GM06990 (cell line): ENCODE measurements around the gene ABR.

Source experiments
- DNase-seq: peaks from one replicate; pipeline ENCODE4 v3.0.0-alpha.2; 2011; ENCODE audit not compliant: insufficient read length; ENCODE audit errors: extremely low read depth
- H3K27me3 ChIP-seq: replicated peaks from 2 replicates; pipeline ENCODE4 v1.6.0; 2011; ENCODE audit warnings: low read length; ENCODE audit not compliant: control insufficient read depth, insufficient read depth
- H3K36me3 ChIP-seq: 2 replicates; pipeline ENCODE4 v1.5.1; 2011; ENCODE audit warnings: low read length; ENCODE audit not compliant: control insufficient read depth, insufficient read depth
- H3K4me3 ChIP-seq: replicated peaks from 2 replicates; pipeline ENCODE4 v1.5.1; 2011; ENCODE audit warnings: low read depth, mild to moderate bottlenecking, control low read depth, low read length
- TF ChIP-seq, protein P1 (sequence below): IDR thresholded peaks from 2 replicates; pipeline ENCODE4 v1.5.1; 2011; ENCODE audit warnings: low read length, control low read depth, mild to moderate bottlenecking, inconsistent platforms; ENCODE audit not compliant: insufficient read depth, poor library complexity, severe bottlenecking

ABR gene

GRCh38 chr17:1145311-1145986 lies 34.3 kb downstream of the ABR start:
- Histone ChIP-seq H3K27me3 (no peaks in the 10 kb centered on the region), H3K4me3 (no peak overlapping the region), H3K36me3 (no peaks in the 10 kb centered on the region; the same call in 1 of the 2 replicates)
- TF ChIP-seq, protein P1, sequence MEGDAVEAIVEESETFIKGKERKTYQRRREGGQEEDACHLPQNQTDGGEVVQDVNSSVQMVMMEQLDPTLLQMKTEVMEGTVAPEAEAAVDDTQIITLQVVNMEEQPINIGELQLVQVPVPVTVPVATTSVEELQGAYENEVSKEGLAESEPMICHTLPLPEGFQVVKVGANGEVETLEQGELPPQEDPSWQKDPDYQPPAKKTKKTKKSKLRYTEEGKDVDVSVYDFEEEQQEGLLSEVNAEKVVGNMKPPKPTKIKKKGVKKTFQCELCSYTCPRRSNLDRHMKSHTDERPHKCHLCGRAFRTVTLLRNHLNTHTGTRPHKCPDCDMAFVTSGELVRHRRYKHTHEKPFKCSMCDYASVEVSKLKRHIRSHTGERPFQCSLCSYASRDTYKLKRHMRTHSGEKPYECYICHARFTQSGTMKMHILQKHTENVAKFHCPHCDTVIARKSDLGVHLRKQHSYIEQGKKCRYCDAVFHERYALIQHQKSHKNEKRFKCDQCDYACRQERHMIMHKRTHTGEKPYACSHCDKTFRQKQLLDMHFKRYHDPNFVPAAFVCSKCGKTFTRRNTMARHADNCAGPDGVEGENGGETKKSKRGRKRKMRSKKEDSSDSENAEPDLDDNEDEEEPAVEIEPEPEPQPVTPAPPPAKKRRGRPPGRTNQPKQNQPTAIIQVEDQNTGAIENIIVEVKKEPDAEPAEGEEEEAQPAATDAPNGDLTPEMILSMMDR, result no peak
- DNase-seq, result no peak

DNA sequence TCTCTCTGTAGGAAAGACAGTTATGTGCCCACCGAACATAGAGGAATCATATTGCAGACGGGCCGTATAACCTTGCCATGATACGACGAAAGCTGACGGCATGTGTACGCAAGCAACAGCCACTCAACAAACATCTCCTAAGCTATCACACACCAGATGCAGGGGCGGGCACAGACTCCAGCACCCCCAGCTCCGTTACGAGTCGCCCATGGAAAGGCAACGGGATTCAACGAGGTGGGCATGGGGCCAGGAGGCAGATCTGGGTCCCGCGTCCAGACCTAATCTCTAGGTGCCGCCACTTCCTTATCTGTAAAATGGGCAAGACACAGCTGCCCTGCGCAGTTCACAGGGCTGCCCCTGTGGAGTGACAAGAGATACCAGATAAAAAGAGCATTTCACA lies 35.6 kb downstream of the ABR start:
- TF ChIP-seq, protein P1, result no peak
- no peaks in the 10 kb centered on the region for H3K27me3 ChIP-seq
- no peaks in the 10 kb centered on the region; the same call in none of the 2 replicates for H3K36me3 ChIP-seq
- no peak for DNase-seq
- H3K4me3 ChIP-seq, result no peak overlapping the region

GRCh38 chr17:1143573-1143972 lies 36.2 kb downstream of the ABR start:
- no peaks in the 10 kb centered on the region; the same call in none of the 2 replicates for H3K36me3 ChIP-seq

GRCh38 chr17:1142561-1142971 lies 37.2 kb downstream of the ABR start:
- Histone ChIP-seq H3K36me3 (no peaks in the 10 kb centered on the region; the same call in 1 of the 2 replicates), H3K27me3 (no peaks in the 10 kb centered on the region), H3K4me3 (no peak overlapping the region)
- no peak for DNase-seq
- TF ChIP-seq, protein P1, result no peak

More at GRCh38 chr17:1143573-1143972, 36.2 kb downstream of the ABR start:
- no peak overlapping the region for H3K4me3 ChIP-seq
- DNase-seq, result no peak
- TF ChIP-seq, protein P1, result no peak
- no peaks in the 10 kb centered on the region for H3K27me3 ChIP-seq

- DNase-seq, result no peak
- TF ChIP-seq, protein P1, result no peak
- no peaks in the 10 kb centered on the region; the same call in 1 of the 2 replicates for H3K36me3 ChIP-seq
- H3K4me3 ChIP-seq, result peak overlapping the region; percentile 50
- no peaks in the 10 kb centered on the region for H3K27me3 ChIP-seq
Observed at GRCh38 chr17:1137465-1137894, 42.3 kb downstream of the ABR start.
